Mucosa of descending colon (tissue), 3 donors: ENCODE measurements around the gene HASPIN. TPM values are rescaled to one million over a fixed set of nuclear protein-coding genes. Genes with fewer than 3 reads are reported as not detected.

Experiments
- ATAC-seq: fragments of 200-7000 bp; cut with Tn5 transposase; one replicate; pipeline ENCODE4 v1.9.1; 2020; ENCODE audit warnings: mild to moderate bottlenecking, moderate library complexity
- DNase-seq, 3 donors: peaks; one replicate each; pipeline ENCODE4 v3.0.0-alpha.2; 2020
- H3K36me3 ChIP-seq: fragments of 200-600 bp; one replicate; pipeline ENCODE4 v1.8.0; 2021; ENCODE audit warnings: low read depth, mild to moderate bottlenecking
- H3K4me1 ChIP-seq: fragments of 200-600 bp; one replicate; pipeline ENCODE4 v1.8.0; 2021; ENCODE audit warnings: low read depth, mild to moderate bottlenecking
- H3K4me3 ChIP-seq: fragments of 200-600 bp; one replicate; pipeline ENCODE4 v1.8.0; 2021; ENCODE audit warnings: mild to moderate bottlenecking
- H3K9me3 ChIP-seq: fragments of 200-600 bp; one replicate; pipeline ENCODE4 v1.8.0; 2021; ENCODE audit warnings: mild to moderate bottlenecking
- CTCF ChIP-seq: fragments of 200-600 bp; IDR thresholded peaks from one replicate; pipeline ENCODE4 v1.8.0; 2022; ENCODE audit warnings: antibody characterized with exemption, mild to moderate bottlenecking
- intact Hi-C, 2 donors: fragments of 100-400 bp; cut with DNase I in 1 of 2; cut with micrococcal nuclease in 1 of 2; formaldehyde crosslinking; loops; one replicate each; pipeline versions ENCODE4 v1.11.0 to v1.11.1; 2022; cut with DNase I, micrococcal nuclease
- total RNA-seq, 3 donors: library from RNA; stranded (reverse); fragmentation: NEBNext Ultra II Directional in 2 of 3; extraction: Animal tissue kit (Norgen Biotek cat#: 25700) in 2 of 3; gene quantifications; one replicate each; pipeline versions ENCODE4 v1.2.1 to v1.2.4, GENCODE V29; 2021 to 2023
- donor health status: DM: no; HTN: no; CAD: no; lungs with moderate emphysema.
- donor health status: DM: no; HTN: no; CAD: no.
- donor health status: DM: no; HTN: yes; CAD: no.

Gene HASPIN
- total RNA-seq, 3 donors from 2014 or later = 0.70 to 3.6 (median 1.1) TPM

- TF ChIP-seq CTCF = no peak
- Histone ChIP-seq H3K9me3 (no peaks in the 10 kb centered on the region), H3K4me3 (no peak overlapping the region), H3K4me1 (no peaks in the 10 kb centered on the region), H3K36me3 (no peaks in the 10 kb centered on the region)
- ATAC-seq (no peak), DNase-seq (no peak)
- intact Hi-C loops = no loop called here
These were observed 24.9 kb downstream of the HASPIN start for GRCh38 chr17:3748576-3748975.

- intact Hi-C loops = no loop called here
- no peak for TF ChIP-seq CTCF
- no peak for ATAC-seq
- Histone ChIP-seq H3K4me1 (no peaks in the 10 kb centered on the region), H3K36me3 (no peaks in the 10 kb centered on the region), H3K4me3 (no peak overlapping the region), H3K9me3 (no peaks in the 10 kb centered on the region)
- DNase-seq = no peak
These were observed 26.6 kb downstream of the HASPIN start for GRCh38 chr17:3750296-3750695.

- no peak for TF ChIP-seq CTCF
- no peaks in the 10 kb centered on the region for H3K9me3 ChIP-seq
- ATAC-seq (no peak), DNase-seq (peak in 2 of 3 donors; percentile 36 to 49)
- H3K4me1 ChIP-seq = no peaks in the 10 kb centered on the region
- H3K36me3 ChIP-seq = no peaks in the 10 kb centered on the region
- no peak overlapping the region for H3K4me3 ChIP-seq
- intact Hi-C loops = no loop called here
These were observed 27.2 kb downstream of the HASPIN start for GRCh38 chr17:3750926-3751325.

GRCh38 chr17:3751836-3752235 lies 28.1 kb downstream of the HASPIN start:
- intact Hi-C loops = no loop called here
- H3K36me3 ChIP-seq = no peaks in the 10 kb centered on the region
- H3K9me3 ChIP-seq = no peaks in the 10 kb centered on the region
- DNase-seq = no peak
- no peak for TF ChIP-seq CTCF
- no peak overlapping the region for H3K4me3 ChIP-seq
- ATAC-seq = no peak
- H3K4me1 ChIP-seq = no peaks in the 10 kb centered on the region

- DNase-seq = no peak
- no peak overlapping the region for H3K4me3 ChIP-seq
- no peaks in the 10 kb centered on the region for H3K9me3 ChIP-seq
- intact Hi-C loops = no loop called here
- no peaks in the 10 kb centered on the region for H3K36me3 ChIP-seq
- no peak for ATAC-seq
- no peaks in the 10 kb centered on the region for H3K4me1 ChIP-seq
- TF ChIP-seq CTCF = no peak
These were observed 29.9 kb downstream of the HASPIN start for GRCh38 chr17:3753624-3754023.

- Histone ChIP-seq H3K36me3 (no peaks in the 10 kb centered on the region), H3K4me3 (no peak overlapping the region), H3K9me3 (no peaks in the 10 kb centered on the region), H3K4me1 (no peaks in the 10 kb centered on the region)
- ATAC-seq = no peak
- DNase-seq = no peak
- intact Hi-C loops = no loop called here
- no peak for TF ChIP-seq CTCF
These were observed 30.4 kb downstream of the HASPIN start for GRCh38 chr17:3754066-3754457.
